ENCODE results near the gene ELAVL1. TPM values are rescaled to one million over a fixed set of nuclear protein-coding genes. Genes with fewer than 3 reads are reported as not detected.
"Not testable (repeated sequence)": the region's sequence is repeated elsewhere in the genome, so short reads cannot be mapped to it uniquely, and the experiment has no call there.

ELAVL1 gene
- total and polyA plus RNA-seq, 4 experiments from 2014 or later, result 54.2 to 57.8 (median 55.5) TPM

DNA sequence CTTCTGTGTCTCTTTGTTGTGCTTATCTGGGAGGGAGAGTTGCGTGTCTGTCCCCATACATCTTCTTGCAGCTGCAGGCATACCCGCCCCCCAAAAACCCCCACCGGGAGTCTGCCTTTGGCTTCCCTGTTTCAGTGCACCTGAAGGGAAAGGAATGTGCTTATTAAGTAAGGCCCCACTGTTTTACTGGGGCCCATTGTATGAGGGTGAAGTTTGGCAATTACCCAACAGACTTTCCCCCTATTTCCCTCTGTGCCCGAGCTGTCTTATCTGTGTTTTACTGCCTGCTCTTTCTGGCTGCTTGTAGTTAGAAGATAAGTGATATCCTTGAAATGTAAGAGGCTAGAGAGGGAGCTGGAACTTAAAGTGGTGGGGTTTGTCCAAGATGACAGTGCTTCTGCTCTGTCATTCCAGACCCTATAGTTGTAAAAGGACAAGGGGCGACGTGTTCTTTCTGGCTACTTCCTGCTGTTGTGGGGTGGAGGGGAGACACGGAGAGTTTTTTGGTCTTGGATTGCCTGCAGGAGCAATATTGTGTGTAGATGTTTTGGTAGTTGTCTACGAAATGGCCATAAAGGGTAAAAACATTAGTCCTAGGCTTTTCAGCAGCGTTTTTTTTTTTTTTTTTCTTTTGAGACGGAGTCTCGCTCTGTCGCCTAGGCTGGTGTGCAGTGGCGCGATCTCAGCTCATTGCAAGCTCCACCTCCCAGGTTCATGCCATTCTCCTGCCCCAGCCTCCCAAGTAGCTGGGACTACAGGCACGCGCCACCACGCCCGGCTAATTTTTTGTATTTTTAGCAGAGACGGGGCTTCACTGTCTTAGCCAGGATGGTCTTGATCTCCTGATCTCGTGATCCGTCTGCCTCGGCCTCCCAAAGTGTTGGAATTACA, 28.1 kb upstream of the ELAVL1 start:
- CTCF ChIA-PET (ENCODE audit: partially characterized antibody); POLR2A ChIA-PET (ENCODE audit: partially characterized antibody): not testable (repeated sequence)

DNA sequence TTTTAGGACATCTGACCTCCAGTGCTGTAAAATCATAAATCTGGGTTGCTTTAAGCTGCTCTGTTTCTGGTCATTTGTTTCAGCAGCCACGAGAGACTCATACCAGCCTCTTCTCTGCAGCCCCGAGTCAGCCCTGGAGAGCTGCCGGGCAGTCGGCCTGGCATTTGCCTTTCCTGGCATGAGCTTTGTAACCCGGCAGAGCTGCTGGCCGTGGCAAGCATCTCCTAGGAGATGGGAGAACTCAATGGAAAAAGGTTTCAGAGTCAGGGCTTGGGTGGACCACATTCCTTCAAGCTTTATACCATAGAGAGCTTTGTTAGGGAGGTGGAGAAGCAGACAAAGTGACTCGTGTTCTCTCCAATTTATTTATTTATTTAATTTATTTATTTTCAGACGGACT, 25.5 kb upstream of the ELAVL1 start:
- Histone ChIP-seq H3K27me3 (ENCODE audit: insufficient read depth, low read length) (no peaks in the 10 kb centered on the region), H3K4me1 (ENCODE audit: insufficient read depth, low read length) (no peaks in the 10 kb centered on the region), H3K27ac (ENCODE audit: low read depth, low read length) (no peak overlapping the region), H3K36me3 (ENCODE audit: insufficient read depth, low read length) (no peaks in the 10 kb centered on the region), H3K9me3 (ENCODE audit: control insufficient read depth in 1 of 2, low read length in 2 of 2) (no peaks in the 10 kb centered on the region), H3K4me3 (ENCODE audit: low read length in 2 of 2) (no peak overlapping the region)
- ChIA-PET POLR2A (ENCODE audit: partially characterized antibody) (no interaction called here), CTCF (ENCODE audit: partially characterized antibody) (interaction anchor here (1.5 kb wide), 1 partner anchor 87 kb away, joined by 4 read pairs; the partner anchor contains the start of gene TIMM44)
- Mint-ChIP-seq H3K36me3 (no peaks in the 10 kb centered on the region), H3K9me3 (no peaks in the 10 kb centered on the region), H3K27me3 (peaks cover 3% of the 10 kb centered on the region in 2 donors), H3K4me3 (no peak overlapping the region), H3K4me1 (no peaks in the 10 kb centered on the region), H3K27ac (no peak overlapping the region)
- intact Hi-C loops (cut with micrococcal nuclease), result no loop called here
- DNase-seq, result no peak

More for the DNA sequence above, 28.1 kb upstream of the ELAVL1 start:
- DNase-seq; H3K9me3 Mint-ChIP-seq; H3K4me1 ChIP-seq (ENCODE audit: insufficient read depth, low read length); H3K27me3 ChIP-seq (ENCODE audit: insufficient read depth, low read length); intact Hi-C loops (cut with micrococcal nuclease); H3K9me3 ChIP-seq (ENCODE audit: control insufficient read depth in 1 of 2, low read length in 2 of 2); H3K4me3 ChIP-seq (ENCODE audit: low read length in 2 of 2); H3K27ac ChIP-seq (ENCODE audit: low read depth, low read length); H3K36me3 ChIP-seq (ENCODE audit: insufficient read depth, low read length); H3K36me3 Mint-ChIP-seq; H3K4me1 Mint-ChIP-seq; H3K27ac Mint-ChIP-seq; H3K27me3 Mint-ChIP-seq: not testable (repeated sequence)
- peak overlapping the region in 1 of 8 donors; percentile 1 for H3K4me3 Mint-ChIP-seq

DNA sequence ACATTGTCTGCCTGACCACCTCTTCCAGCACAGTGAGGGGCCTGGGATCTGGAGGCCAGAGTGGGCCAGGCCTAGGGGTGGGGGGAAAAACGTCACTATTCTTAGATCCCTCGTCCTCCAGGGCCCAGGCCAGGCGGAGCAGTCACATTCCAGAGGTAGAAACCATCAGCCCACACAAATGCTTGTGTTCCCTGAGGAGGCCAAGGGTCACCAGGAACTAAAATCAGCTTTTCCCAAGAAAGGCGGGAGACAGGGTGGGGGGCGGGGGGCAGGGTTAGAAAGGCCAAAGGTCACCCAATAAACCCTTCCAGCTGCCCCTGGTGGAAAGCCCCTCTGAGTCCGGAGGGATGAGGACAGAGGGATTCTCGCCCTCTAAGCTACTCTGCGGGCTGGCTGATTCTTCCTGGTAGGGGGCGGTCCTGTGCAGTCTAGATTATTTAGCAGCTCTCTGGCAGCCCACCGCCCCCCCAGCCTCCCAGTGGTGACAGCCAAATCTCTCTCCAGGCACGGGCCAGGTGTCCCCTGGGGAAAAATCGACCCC, 23.6 kb upstream of the ELAVL1 start:
- POLR2A ChIA-PET (ENCODE audit: partially characterized antibody), result no interaction called here
- Mint-ChIP-seq H3K4me3 (no peak overlapping the region), H3K9me3 (no peaks in the 10 kb centered on the region), H3K4me1 (no peaks in the 10 kb centered on the region), H3K27me3 (peaks cover 2 to 3% of the 10 kb centered on the region in 2 donors), H3K27ac (no peak overlapping the region), H3K36me3 (no peaks in the 10 kb centered on the region)
- no peak for DNase-seq
- Histone ChIP-seq H3K27me3 (ENCODE audit: insufficient read depth, low read length) (no peaks in the 10 kb centered on the region), H3K4me3 (ENCODE audit: low read length in 2 of 2) (no peak overlapping the region), H3K9me3 (ENCODE audit: control insufficient read depth in 1 of 2, low read length in 2 of 2) (no peaks in the 10 kb centered on the region), H3K27ac (ENCODE audit: low read depth, low read length) (no peak overlapping the region), H3K4me1 (ENCODE audit: insufficient read depth, low read length) (no peaks in the 10 kb centered on the region), H3K36me3 (ENCODE audit: insufficient read depth, low read length) (no peaks in the 10 kb centered on the region)
- intact Hi-C loops (cut with micrococcal nuclease), result no loop called here
- CTCF ChIA-PET (ENCODE audit: partially characterized antibody), result no interaction called here

DNA sequence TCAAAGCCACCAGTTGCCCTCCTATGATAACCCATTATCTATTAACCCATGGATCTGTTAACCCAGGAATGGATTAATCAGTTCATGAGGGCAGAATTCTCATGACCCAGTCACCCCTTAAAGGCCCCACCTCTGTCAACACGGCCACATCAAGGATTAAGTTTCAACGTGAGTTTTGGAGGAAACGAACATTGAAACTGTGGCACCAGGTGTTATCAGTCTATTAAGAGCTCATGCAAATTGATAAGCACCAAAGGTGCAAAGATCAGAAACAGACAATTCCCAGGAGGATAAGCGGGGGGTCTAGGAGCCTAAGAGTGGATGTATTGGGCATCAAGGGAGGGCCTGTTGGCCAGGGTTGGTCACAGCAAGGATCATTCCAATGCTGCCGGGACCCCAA, 19.9 kb upstream of the ELAVL1 start:
- Histone ChIP-seq H3K4me3 (ENCODE audit: low read length in 2 of 2) (no peak overlapping the region), H3K27ac (ENCODE audit: low read depth, low read length) (no peak overlapping the region), H3K9me3 (ENCODE audit: control insufficient read depth in 1 of 2, low read length in 2 of 2) (no peaks in the 10 kb centered on the region), H3K27me3 (ENCODE audit: insufficient read depth, low read length) (no peaks in the 10 kb centered on the region), H3K36me3 (ENCODE audit: insufficient read depth, low read length) (no peaks in the 10 kb centered on the region), H3K4me1 (ENCODE audit: insufficient read depth, low read length) (no peaks in the 10 kb centered on the region)
- Mint-ChIP-seq H3K36me3 (no peaks in the 10 kb centered on the region), H3K9me3 (no peaks in the 10 kb centered on the region), H3K4me3 (no peak overlapping the region), H3K4me1 (no peaks in the 10 kb centered on the region), H3K27ac (no peak overlapping the region), H3K27me3 (no peaks in the 10 kb centered on the region)
- intact Hi-C loops (cut with micrococcal nuclease), result no loop called here
- ChIA-PET POLR2A (ENCODE audit: partially characterized antibody) (no interaction called here), CTCF (ENCODE audit: partially characterized antibody) (interaction anchor here (1.7 kb wide), 1 partner anchor 23 kb away, joined by 6 read pairs; no protein-coding TSS in a partner anchor)
- no peak for DNase-seq

DNA sequence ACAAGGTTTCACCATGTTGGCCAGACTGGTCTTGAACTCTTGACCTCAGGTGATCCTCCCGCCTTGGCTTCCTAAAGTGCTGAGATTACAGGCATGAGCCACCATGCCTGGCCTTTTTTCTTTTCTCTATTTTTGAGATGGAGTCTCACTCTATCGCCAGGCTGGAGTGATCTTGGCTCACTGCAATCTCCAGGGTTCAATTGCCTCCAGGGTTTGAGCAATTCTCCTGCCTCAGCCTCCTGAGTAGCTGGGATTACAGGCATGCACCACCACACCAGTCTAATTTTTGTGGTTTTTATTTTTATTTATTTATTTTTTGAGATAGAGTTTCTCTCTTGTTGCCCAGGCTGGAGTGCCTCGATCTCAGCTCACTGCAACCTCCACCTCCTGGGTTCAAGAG, 18.8 kb upstream of the ELAVL1 start:
- H3K4me1 Mint-ChIP-seq; H3K36me3 ChIP-seq (ENCODE audit: insufficient read depth, low read length); H3K27ac ChIP-seq (ENCODE audit: low read depth, low read length); H3K27me3 ChIP-seq (ENCODE audit: insufficient read depth, low read length); H3K27me3 Mint-ChIP-seq; DNase-seq; POLR2A ChIA-PET (ENCODE audit: partially characterized antibody); H3K4me3 ChIP-seq (ENCODE audit: low read length in 2 of 2); H3K9me3 ChIP-seq (ENCODE audit: control insufficient read depth in 1 of 2, low read length in 2 of 2); H3K36me3 Mint-ChIP-seq; H3K4me1 ChIP-seq (ENCODE audit: insufficient read depth, low read length); H3K27ac Mint-ChIP-seq; H3K9me3 Mint-ChIP-seq; intact Hi-C loops (cut with micrococcal nuclease); H3K4me3 Mint-ChIP-seq: not testable (repeated sequence)
- CTCF ChIA-PET (ENCODE audit: partially characterized antibody), result interaction anchor here (1.7 kb wide), 1 partner anchor 22 kb away, joined by 6 read pairs; no protein-coding TSS in a partner anchor

DNA sequence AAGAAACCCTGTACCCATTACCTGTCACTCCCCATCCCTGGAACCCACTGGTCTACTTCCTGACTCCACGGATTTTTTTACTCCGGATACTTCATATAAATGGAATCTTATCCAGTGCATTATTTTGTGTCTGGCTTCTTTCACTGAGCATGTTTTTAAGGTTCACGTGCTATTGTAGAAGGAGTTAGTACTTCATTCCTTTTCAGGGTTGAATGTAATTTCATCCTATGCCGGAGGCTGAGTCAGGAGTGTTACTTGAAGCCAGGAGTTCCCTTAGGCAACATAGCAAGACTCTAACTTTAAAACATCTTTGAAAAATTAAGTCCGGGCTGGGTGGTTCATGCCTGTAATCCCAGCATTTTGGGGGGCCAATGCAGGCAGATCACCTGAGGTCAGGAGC, 17.9 kb upstream of the ELAVL1 start:
- DNase-seq, result no peak
- intact Hi-C loops (cut with micrococcal nuclease), result no loop called here
- ChIA-PET POLR2A (ENCODE audit: partially characterized antibody) (no interaction called here), CTCF (ENCODE audit: partially characterized antibody) (no interaction called here)
- H3K9me3 Mint-ChIP-seq, result no peaks in the 10 kb centered on the region
- H3K4me3 Mint-ChIP-seq, result no peak overlapping the region
- H3K9me3 ChIP-seq (ENCODE audit: control insufficient read depth in 1 of 2, low read length in 2 of 2), result no peaks in the 10 kb centered on the region
- H3K4me3 ChIP-seq (ENCODE audit: low read length in 2 of 2), result no peak overlapping the region
- no peaks in the 10 kb centered on the region for H3K4me1 ChIP-seq (ENCODE audit: insufficient read depth, low read length)
- H3K27me3 ChIP-seq (ENCODE audit: insufficient read depth, low read length), result no peaks in the 10 kb centered on the region
- H3K27me3 Mint-ChIP-seq, result no peaks in the 10 kb centered on the region
- H3K4me1 Mint-ChIP-seq, result no peaks in the 10 kb centered on the region
- H3K27ac ChIP-seq (ENCODE audit: low read depth, low read length), result no peak overlapping the region
- no peak overlapping the region for H3K27ac Mint-ChIP-seq
- no peaks in the 10 kb centered on the region for H3K36me3 Mint-ChIP-seq
- H3K36me3 ChIP-seq (ENCODE audit: insufficient read depth, low read length), result no peaks in the 10 kb centered on the region

DNA sequence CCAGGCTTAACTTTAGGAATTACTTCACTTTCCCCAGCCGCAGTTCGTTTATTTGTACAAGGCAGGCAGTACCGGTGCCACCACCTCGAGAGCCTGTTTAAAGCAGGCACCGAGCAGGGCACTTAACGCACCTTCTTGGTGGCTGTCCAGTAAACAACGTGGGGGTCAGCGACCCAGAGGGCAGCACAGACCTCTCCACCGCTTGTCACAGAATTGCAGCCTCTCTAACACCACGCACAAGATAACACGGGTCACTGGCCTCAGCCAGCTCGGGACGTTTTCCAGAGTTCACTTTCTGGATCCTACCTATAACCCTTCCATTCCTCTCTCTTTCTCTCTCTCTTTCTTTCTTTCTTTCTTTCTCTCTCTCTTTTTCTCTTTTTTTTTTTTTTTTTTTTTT, 16.8 kb upstream of the ELAVL1 start:
- H3K4me1 Mint-ChIP-seq, result peaks cover 0 to 9% (median 4%) of the 10 kb centered on the region in 4 donors
- ChIA-PET CTCF (ENCODE audit: partially characterized antibody) (no interaction called here), POLR2A (ENCODE audit: partially characterized antibody) (no interaction called here)
- DNase-seq, result no peak
- no peaks in the 10 kb centered on the region for H3K9me3 Mint-ChIP-seq
- no peak overlapping the region for H3K27ac ChIP-seq (ENCODE audit: low read depth, low read length)
- H3K4me3 ChIP-seq (ENCODE audit: low read length in 2 of 2), result no peak overlapping the region
- H3K9me3 ChIP-seq (ENCODE audit: control insufficient read depth in 1 of 2, low read length in 2 of 2), result no peaks in the 10 kb centered on the region
- H3K4me3 Mint-ChIP-seq, result no peak overlapping the region
- H3K27me3 Mint-ChIP-seq, result no peaks in the 10 kb centered on the region
- intact Hi-C loops (cut with micrococcal nuclease), result no loop called here
- no peaks in the 10 kb centered on the region for H3K36me3 Mint-ChIP-seq
- H3K4me1 ChIP-seq (ENCODE audit: insufficient read depth, low read length), result peaks cover 3% of the 10 kb centered on the region
- H3K27ac Mint-ChIP-seq, result no peak overlapping the region
- H3K36me3 ChIP-seq (ENCODE audit: insufficient read depth, low read length), result no peaks in the 10 kb centered on the region
- H3K27me3 ChIP-seq (ENCODE audit: insufficient read depth, low read length), result no peaks in the 10 kb centered on the region
